NT2/D1 (cell line): ENCODE measurements around the gene RTF2.

ENCODE experiments used
- DNase-seq: peaks from one replicate; pipeline ENCODE4 v3.0.0-alpha.2; 2011; ENCODE audit warnings: low read depth, low spot score
- H3K27me3 ChIP-seq: 2 replicates; pipeline ENCODE4 v1.6.0; 2011; ENCODE audit warnings: mild to moderate bottlenecking; ENCODE audit not compliant: insufficient read length, insufficient read depth
- H3K36me3 ChIP-seq: 2 replicates; pipeline ENCODE4 v1.6.1; 2011; ENCODE audit warnings: mild to moderate bottlenecking, low read length, mixed read lengths; ENCODE audit not compliant: insufficient read depth, insufficient read length
- H3K4me1 ChIP-seq: 2 replicates; pipeline ENCODE4 v1.5.1; 2011; ENCODE audit not compliant: insufficient read depth, insufficient read length
- H3K4me3 ChIP-seq: 2 replicates; pipeline ENCODE4 v1.5.1; 2011; ENCODE audit warnings: low read depth; ENCODE audit not compliant: insufficient read length
- H3K9ac ChIP-seq: 2 replicates; pipeline ENCODE4 v1.6.0; 2011; ENCODE audit warnings: low read depth; ENCODE audit not compliant: insufficient read length
- H3K9me3 ChIP-seq: 2 replicates; pipeline ENCODE4 v1.5.1; 2011; ENCODE audit warnings: mild to moderate bottlenecking, low read length; ENCODE audit not compliant: insufficient read depth
- SUZ12 ChIP-seq: IDR thresholded peaks from 2 replicates; pipeline ENCODE4 v1.6.1; 2011; ENCODE audit not compliant: insufficient read length, insufficient read depth; ENCODE audit errors: extremely low read depth
- YY1 ChIP-seq: IDR thresholded peaks from 2 replicates; pipeline ENCODE4 v1.6.1; 2011; ENCODE audit not compliant: insufficient read length, insufficient read depth
- ZNF274 ChIP-seq: IDR thresholded peaks from 2 replicates; pipeline ENCODE4 v1.6.1; 2011; ENCODE audit warnings: mild to moderate bottlenecking, low read depth, low read length

RTF2 gene

DNA sequence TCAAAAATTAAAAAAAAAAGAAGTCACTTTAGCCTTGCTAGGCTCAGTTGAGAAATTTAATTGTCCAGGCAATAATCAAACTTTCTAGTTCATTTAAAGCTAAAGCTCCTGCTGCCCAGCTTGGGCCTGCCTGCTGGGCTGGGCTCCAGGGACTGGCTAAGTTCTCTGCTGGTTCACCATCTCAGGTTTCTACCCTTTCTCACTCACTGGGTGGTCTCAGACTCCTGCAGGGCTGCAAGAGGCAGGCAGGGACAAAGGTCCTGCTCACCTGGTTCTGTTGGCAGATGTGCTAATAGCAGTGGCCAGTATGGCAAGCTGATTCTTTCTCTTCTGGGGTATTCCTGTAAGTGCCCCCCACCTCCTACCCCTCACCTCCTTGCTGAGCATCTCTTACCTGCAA, 21.2 kb upstream of the RTF2 start:
- TF ChIP-seq SUZ12 (no peak), ZNF274 (no peak), YY1 (no peak)
- DNase-seq = no peak
- H3K9me3 ChIP-seq = no peaks in the 10 kb centered on the region
- H3K9ac ChIP-seq = no peak overlapping the region
- no peak overlapping the region for H3K4me3 ChIP-seq
- H3K36me3 ChIP-seq = no peaks in the 10 kb centered on the region
- no peaks in the 10 kb centered on the region for H3K27me3 ChIP-seq
- H3K4me1 ChIP-seq = peaks cover 14% of the 10 kb centered on the region

GRCh38 chr20:56449459-56449858, 19.0 kb upstream of the RTF2 start:
- Histone ChIP-seq H3K4me3 (no peak overlapping the region), H3K27me3 (no peaks in the 10 kb centered on the region), H3K9ac (no peak overlapping the region), H3K9me3 (no peaks in the 10 kb centered on the region), H3K36me3 (no peaks in the 10 kb centered on the region), H3K4me1 (peaks cover 5% of the 10 kb centered on the region)
- DNase-seq = no peak
- TF ChIP-seq ZNF274 = no peak
- no peak for TF ChIP-seq YY1
- no peak for TF ChIP-seq SUZ12

DNA sequence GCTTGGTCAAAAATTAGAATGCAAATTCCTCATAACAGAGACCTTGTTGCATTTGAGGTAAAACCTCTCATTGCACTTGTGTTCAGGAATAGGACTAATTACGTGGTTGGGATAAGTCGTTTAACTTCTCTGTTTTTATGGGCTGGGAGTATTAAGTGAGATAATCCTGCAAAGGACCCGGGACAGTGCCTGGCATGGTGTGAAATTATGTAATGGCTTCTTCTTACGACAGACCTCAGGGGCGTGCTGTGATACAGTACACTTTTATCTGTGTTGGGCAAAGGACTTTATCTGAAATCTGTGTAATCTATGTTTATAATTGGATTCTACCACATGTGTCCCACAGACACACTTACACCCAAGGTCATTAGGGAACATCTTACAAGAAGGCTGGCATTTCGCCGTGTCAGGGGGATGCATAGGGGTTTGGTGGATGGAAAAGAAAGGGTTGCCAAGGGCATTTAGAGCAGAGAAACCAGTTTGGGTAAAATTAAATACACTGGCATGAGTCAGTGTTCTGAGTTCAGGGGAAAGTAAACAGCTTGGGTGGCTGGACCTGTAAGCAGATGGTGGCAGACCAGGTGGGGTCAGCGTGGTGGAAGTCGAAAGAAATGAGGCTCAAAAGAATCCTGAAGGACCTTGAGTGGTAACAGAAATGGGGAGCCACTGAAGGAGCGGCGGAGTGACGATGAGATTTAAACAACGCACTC, 17.2 kb upstream of the RTF2 start:
- no peak overlapping the region for H3K9ac ChIP-seq
- no peaks in the 10 kb centered on the region for H3K36me3 ChIP-seq
- no peak for DNase-seq

GRCh38 chr20:56453352-56453751, 15.1 kb upstream of the RTF2 start:
- TF ChIP-seq SUZ12 (no peak), YY1 (no peak), ZNF274 (no peak)
- no peaks in the 10 kb centered on the region for H3K27me3 ChIP-seq
- no peak overlapping the region for H3K9ac ChIP-seq
- no peaks in the 10 kb centered on the region for H3K4me1 ChIP-seq
- H3K36me3 ChIP-seq = no peaks in the 10 kb centered on the region
- H3K9me3 ChIP-seq = no peaks in the 10 kb centered on the region
- no peak for DNase-seq
- H3K4me3 ChIP-seq = no peak overlapping the region

More for the DNA sequence above, 17.2 kb upstream of the RTF2 start:
- Histone ChIP-seq H3K4me3 (no peak overlapping the region), H3K9me3 (no peaks in the 10 kb centered on the region), H3K4me1 (peaks cover 5% of the 10 kb centered on the region), H3K27me3 (no peaks in the 10 kb centered on the region)
- TF ChIP-seq YY1 = no peak
- TF ChIP-seq ZNF274 = no peak
- no peak for TF ChIP-seq SUZ12

DNA sequence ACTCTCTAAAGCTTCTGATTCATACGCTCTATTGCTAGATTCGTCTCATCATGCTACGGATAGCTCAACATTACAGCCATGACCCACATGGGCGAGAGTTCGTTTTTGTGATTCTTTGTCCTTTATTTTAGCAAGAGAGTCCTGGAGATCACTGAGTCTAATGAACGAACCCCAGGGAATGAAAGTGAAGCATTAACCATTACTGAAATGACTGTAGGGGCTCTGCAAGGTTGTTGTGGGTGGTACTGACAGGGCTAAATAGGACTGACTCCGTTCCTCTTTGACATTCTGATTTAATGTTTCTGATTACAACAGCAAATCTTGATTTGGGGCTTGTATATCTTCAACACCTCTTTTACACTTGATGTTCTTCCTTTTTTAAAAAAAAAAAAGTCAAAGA, 13.7 kb upstream of the RTF2 start:
- no peaks in the 10 kb centered on the region for H3K27me3 ChIP-seq
- TF ChIP-seq SUZ12 = no peak
- TF ChIP-seq ZNF274 = no peak
- TF ChIP-seq YY1 = no peak
- H3K9ac ChIP-seq = no peak overlapping the region
- H3K36me3 ChIP-seq = no peaks in the 10 kb centered on the region
- H3K4me3 ChIP-seq = no peak overlapping the region
- H3K9me3 ChIP-seq = no peaks in the 10 kb centered on the region
- DNase-seq = no peak
- no peaks in the 10 kb centered on the region for H3K4me1 ChIP-seq

DNA sequence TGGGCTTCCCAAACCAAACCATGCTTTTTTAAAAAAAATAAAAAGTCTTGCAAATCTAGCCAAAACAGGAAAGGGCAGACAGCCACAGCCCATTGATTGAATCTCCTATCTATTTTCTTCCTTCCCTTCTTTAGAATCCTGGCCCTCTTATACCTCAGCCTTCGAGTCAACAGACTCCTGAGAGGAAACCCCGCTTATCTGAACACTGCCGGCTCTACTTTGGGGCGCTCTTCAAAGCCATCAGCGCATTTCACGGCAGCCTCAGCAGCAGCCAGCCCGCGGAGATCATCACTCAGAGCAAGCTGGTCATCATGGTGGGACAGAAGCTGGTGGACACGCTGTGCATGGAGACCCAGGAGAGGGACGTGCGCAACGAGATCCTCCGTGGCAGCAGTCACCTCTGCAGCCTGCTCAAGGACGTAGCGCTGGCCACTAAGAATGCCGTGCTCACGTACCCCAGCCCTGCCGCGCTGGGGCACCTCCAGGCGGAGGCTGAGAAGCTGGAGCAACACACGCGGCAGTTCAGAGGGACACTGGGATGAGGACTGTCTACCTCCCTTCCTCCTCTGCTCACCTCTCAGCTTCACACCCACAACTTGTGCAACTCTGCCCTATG, 10.1 kb upstream of the RTF2 start:
- H3K36me3 ChIP-seq = no peaks in the 10 kb centered on the region
- H3K9me3 ChIP-seq = no peaks in the 10 kb centered on the region
- no peak overlapping the region for H3K9ac ChIP-seq
- no peaks in the 10 kb centered on the region for H3K27me3 ChIP-seq
- TF ChIP-seq ZNF274 (no peak), YY1 (no peak), SUZ12 (no peak)
- no peak overlapping the region for H3K4me3 ChIP-seq
- no peaks in the 10 kb centered on the region for H3K4me1 ChIP-seq
- DNase-seq = no peak

DNA sequence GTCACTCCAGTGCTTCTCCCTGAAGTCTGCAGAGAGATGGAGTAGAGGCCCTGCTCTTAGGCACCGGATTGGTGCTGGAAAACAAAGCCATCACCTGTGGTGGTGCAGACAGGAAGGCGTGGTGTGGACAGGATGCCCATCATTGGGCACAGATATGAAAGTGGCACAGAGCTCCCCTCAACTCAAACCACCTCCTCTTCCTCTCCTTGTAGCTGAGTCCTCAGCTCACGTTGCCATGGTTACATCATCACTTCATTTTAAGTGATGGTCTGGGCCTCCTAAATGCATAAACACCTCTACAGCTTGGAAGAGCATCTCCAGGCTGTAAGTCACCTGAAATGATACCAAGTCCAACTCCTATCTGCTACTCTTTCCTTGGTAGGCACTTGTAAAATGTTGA, 8.0 kb upstream of the RTF2 start:
- DNase-seq = no peak
- Histone ChIP-seq H3K4me3 (no peak overlapping the region), H3K9ac (no peak overlapping the region), H3K9me3 (no peaks in the 10 kb centered on the region), H3K27me3 (no peaks in the 10 kb centered on the region), H3K4me1 (no peaks in the 10 kb centered on the region), H3K36me3 (no peaks in the 10 kb centered on the region)
- TF ChIP-seq SUZ12 (no peak), YY1 (no peak), ZNF274 (no peak)
